Measurements from ENCODE around the gene PLD2.

Gene PLD2

GRCh38 chr17:4772235-4772613, 34.7 kb upstream of the PLD2 start:
- no peak overlapping the region for H3K4me3 ChIP-seq (ENCODE audit: insufficient read depth in 1 of 2, low read depth in 1 of 2, low read length in 2 of 2)
- no peak overlapping the region for H4K8ac ChIP-seq (ENCODE audit: low read length)
- no peak overlapping the region for H3K4ac ChIP-seq (ENCODE audit: low read depth in 1 of 2, low read length in 2 of 2)
- no peak overlapping the region for H3K27ac ChIP-seq (ENCODE audit: low read length, poor library complexity, severe bottlenecking)
- no peak overlapping the region for H3K23ac ChIP-seq (ENCODE audit: low read length in 2 of 2)
- WGBS, result 82% methylated on average over 10 of the region's 10 CpGs
- H2AFZ ChIP-seq (ENCODE audit: low read depth, low read length), result no peak overlapping the region
- no peak for DNase-seq
- H3K4me1 ChIP-seq (ENCODE audit: control insufficient read depth, insufficient read depth, low read depth, low read length), result no peaks in the 10 kb centered on the region
- no peak overlapping the region for H2BK5ac ChIP-seq (ENCODE audit: low read depth, low read length, poor library complexity, severe bottlenecking)
- H2BK15ac ChIP-seq (ENCODE audit: low read depth, poor library complexity, severe bottlenecking), result no peak overlapping the region
- no peak overlapping the region for H3K4me2 ChIP-seq (ENCODE audit: low read length, poor library complexity, severe bottlenecking)
- no peak overlapping the region for H4K91ac ChIP-seq (ENCODE audit: low read length)
- no peaks in the 10 kb centered on the region for H3K9me3 ChIP-seq (ENCODE audit: control insufficient read depth, low read length)
- H3K9ac ChIP-seq (ENCODE audit: low read length), result no peak overlapping the region
- peaks cover 29 to 51% of the 10 kb centered on the region in 2 experiments for H3K27me3 ChIP-seq (ENCODE audit: control insufficient read depth in 1 of 2, insufficient read depth in 1 of 2, low read length in 2 of 2)
- no peak overlapping the region for H2BK12ac ChIP-seq (ENCODE audit: low read length in 2 of 2)
- H3K36me3 ChIP-seq (ENCODE audit: control insufficient read depth in 1 of 2, insufficient read depth in 2 of 2, low read depth in 1 of 2, low read length in 2 of 2), result no peaks in the 10 kb centered on the region
- H3K14ac ChIP-seq (ENCODE audit: low read length in 2 of 2), result no peak overlapping the region
- no peaks in the 10 kb centered on the region for H3K79me1 ChIP-seq (replicated peaks; ENCODE audit: low read length, poor library complexity, severe bottlenecking)
- no peak overlapping the region for H2AK5ac ChIP-seq (ENCODE audit: low read length, severe bottlenecking)
- no peak overlapping the region for H3K18ac ChIP-seq (ENCODE audit: low read depth in 1 of 2, low read length in 2 of 2)
- no peak overlapping the region for H2BK120ac ChIP-seq (ENCODE audit: low read depth, low read length)

- H2BK12ac ChIP-seq (ENCODE audit: low read length in 2 of 2), result no peak overlapping the region
- H2AK5ac ChIP-seq (ENCODE audit: low read length, severe bottlenecking), result no peak overlapping the region
- no peak overlapping the region for H4K8ac ChIP-seq (ENCODE audit: low read length)
- no peaks in the 10 kb centered on the region for H3K36me3 ChIP-seq (ENCODE audit: control insufficient read depth in 1 of 2, insufficient read depth in 2 of 2, low read depth in 1 of 2, low read length in 2 of 2)
- no peaks in the 10 kb centered on the region for H3K79me1 ChIP-seq (replicated peaks; ENCODE audit: low read length, poor library complexity, severe bottlenecking)
- no peak overlapping the region for H3K9ac ChIP-seq (ENCODE audit: low read length)
- no peak for DNase-seq
- no peak overlapping the region for H3K4me2 ChIP-seq (ENCODE audit: low read length, poor library complexity, severe bottlenecking)
- H3K27ac ChIP-seq (ENCODE audit: low read length, poor library complexity, severe bottlenecking), result no peak overlapping the region
- H2BK120ac ChIP-seq (ENCODE audit: low read depth, low read length), result no peak overlapping the region
- no peak overlapping the region for H2BK15ac ChIP-seq (ENCODE audit: low read depth, poor library complexity, severe bottlenecking)
- H3K14ac ChIP-seq (ENCODE audit: low read length in 2 of 2), result no peak overlapping the region
- H3K23ac ChIP-seq (ENCODE audit: low read length in 2 of 2), result no peak overlapping the region
- H3K4me3 ChIP-seq (ENCODE audit: insufficient read depth in 1 of 2, low read depth in 1 of 2, low read length in 2 of 2), result no peak overlapping the region
- peaks cover 29 to 69% of the 10 kb centered on the region in 2 experiments for H3K27me3 ChIP-seq (ENCODE audit: control insufficient read depth in 1 of 2, insufficient read depth in 1 of 2, low read length in 2 of 2)
- no peak overlapping the region for H2BK5ac ChIP-seq (ENCODE audit: low read depth, low read length, poor library complexity, severe bottlenecking)
- no peaks in the 10 kb centered on the region for H3K4me1 ChIP-seq (ENCODE audit: control insufficient read depth, insufficient read depth, low read depth, low read length)
- H3K18ac ChIP-seq (ENCODE audit: low read depth in 1 of 2, low read length in 2 of 2), result no peak overlapping the region
- H3K4ac ChIP-seq (ENCODE audit: low read depth in 1 of 2, low read length in 2 of 2), result no peak overlapping the region
- H4K91ac ChIP-seq (ENCODE audit: low read length), result no peak overlapping the region
- no peaks in the 10 kb centered on the region for H3K9me3 ChIP-seq (ENCODE audit: control insufficient read depth, low read length)
- H2AFZ ChIP-seq (ENCODE audit: low read depth, low read length), result no peak overlapping the region
- WGBS, result 80% methylated on average over 9 of the region's 9 CpGs
Observed at GRCh38 chr17:4777969-4778760, 28.8 kb upstream of the PLD2 start.

- Histone ChIP-seq H3K79me1 (replicated peaks; ENCODE audit: low read length, poor library complexity, severe bottlenecking) (no peaks in the 10 kb centered on the region), H3K9ac (ENCODE audit: low read length) (no peak overlapping the region), H3K4me3 (ENCODE audit: insufficient read depth in 1 of 2, low read depth in 1 of 2, low read length in 2 of 2) (no peak overlapping the region), H2BK5ac (ENCODE audit: low read depth, low read length, poor library complexity, severe bottlenecking) (no peak overlapping the region), H3K23ac (ENCODE audit: low read length in 2 of 2) (no peak overlapping the region), H2AFZ (ENCODE audit: low read depth, low read length) (no peak overlapping the region), H3K4me1 (ENCODE audit: control insufficient read depth, insufficient read depth, low read depth, low read length) (no peaks in the 10 kb centered on the region), H2AK5ac (ENCODE audit: low read length, severe bottlenecking) (no peak overlapping the region), H3K27ac (ENCODE audit: low read length, poor library complexity, severe bottlenecking) (no peak overlapping the region), H2BK120ac (ENCODE audit: low read depth, low read length) (no peak overlapping the region), H3K9me3 (ENCODE audit: control insufficient read depth, low read length) (no peaks in the 10 kb centered on the region), H2BK12ac (ENCODE audit: low read length in 2 of 2) (no peak overlapping the region), H3K14ac (ENCODE audit: low read length in 2 of 2) (no peak overlapping the region), H3K36me3 (ENCODE audit: control insufficient read depth in 1 of 2, insufficient read depth in 2 of 2, low read depth in 1 of 2, low read length in 2 of 2) (no peaks in the 10 kb centered on the region), H2BK15ac (ENCODE audit: low read depth, poor library complexity, severe bottlenecking) (no peak overlapping the region), H3K18ac (ENCODE audit: low read depth in 1 of 2, low read length in 2 of 2) (no peak overlapping the region), H3K4me2 (ENCODE audit: low read length, poor library complexity, severe bottlenecking) (no peak overlapping the region), H3K27me3 (ENCODE audit: control insufficient read depth in 1 of 2, insufficient read depth in 1 of 2, low read length in 2 of 2) (peaks cover 20 to 72% of the 10 kb centered on the region in 2 experiments), H4K8ac (ENCODE audit: low read length) (no peak overlapping the region), H4K91ac (ENCODE audit: low read length) (no peak overlapping the region), H3K4ac (ENCODE audit: low read depth in 1 of 2, low read length in 2 of 2) (no peak overlapping the region)
- DNase-seq, result no peak
- 81% methylated on average over 10 of the region's 11 CpGs for WGBS
Observed at GRCh38 chr17:4780325-4780955, 26.5 kb upstream of the PLD2 start.

DNA sequence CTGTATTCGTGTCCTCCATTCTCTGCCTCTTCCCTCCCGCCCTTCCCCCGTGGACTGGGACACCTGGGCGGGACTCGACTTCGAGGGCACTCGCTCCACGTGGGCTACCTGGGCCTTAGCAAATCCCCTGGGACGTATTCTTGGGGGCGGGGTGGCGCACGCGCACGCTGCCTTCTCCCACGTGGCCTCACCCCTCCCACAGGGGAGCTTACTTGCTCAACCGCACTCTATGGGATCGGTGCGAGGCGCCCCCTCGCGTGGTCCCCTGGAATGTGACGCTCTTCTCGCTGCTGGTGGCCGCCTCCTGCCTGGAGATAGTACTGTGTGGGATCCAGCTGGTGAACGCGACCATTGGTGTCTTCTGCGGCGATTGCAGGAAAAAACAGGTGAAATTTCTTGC, 24.3 kb upstream of the PLD2 start:
- H3K4me3 ChIP-seq (ENCODE audit: insufficient read depth in 1 of 2, low read depth in 1 of 2, low read length in 2 of 2), result no peak overlapping the region
- no peak overlapping the region for H2BK12ac ChIP-seq (ENCODE audit: low read length in 2 of 2)
- H3K36me3 ChIP-seq (ENCODE audit: control insufficient read depth in 1 of 2, insufficient read depth in 2 of 2, low read depth in 1 of 2, low read length in 2 of 2), result no peaks in the 10 kb centered on the region
- H4K91ac ChIP-seq (ENCODE audit: low read length), result no peak overlapping the region
- H3K9ac ChIP-seq (ENCODE audit: low read length), result no peak overlapping the region
- no peak overlapping the region for H3K23ac ChIP-seq (ENCODE audit: low read length in 2 of 2)
- H3K4me2 ChIP-seq (ENCODE audit: low read length, poor library complexity, severe bottlenecking), result no peak overlapping the region
- H2AK5ac ChIP-seq (ENCODE audit: low read length, severe bottlenecking), result no peak overlapping the region
- H3K4me1 ChIP-seq (ENCODE audit: control insufficient read depth, insufficient read depth, low read depth, low read length), result peaks cover 2% of the 10 kb centered on the region
- no peak overlapping the region for H3K14ac ChIP-seq (ENCODE audit: low read length in 2 of 2)
- no peaks in the 10 kb centered on the region for H3K79me1 ChIP-seq (replicated peaks; ENCODE audit: low read length, poor library complexity, severe bottlenecking)
- peaks cover 19 to 60% of the 10 kb centered on the region in 2 experiments for H3K27me3 ChIP-seq (ENCODE audit: control insufficient read depth in 1 of 2, insufficient read depth in 1 of 2, low read length in 2 of 2)
- no peak overlapping the region for H3K18ac ChIP-seq (ENCODE audit: low read depth in 1 of 2, low read length in 2 of 2)
- no peak overlapping the region for H2AFZ ChIP-seq (ENCODE audit: low read depth, low read length)
- WGBS, result 73% methylated on average over 28 of the region's 28 CpGs
- H2BK120ac ChIP-seq (ENCODE audit: low read depth, low read length), result no peak overlapping the region
- no peak for DNase-seq
- no peak overlapping the region for H4K8ac ChIP-seq (ENCODE audit: low read length)
- H3K9me3 ChIP-seq (ENCODE audit: control insufficient read depth, low read length), result no peaks in the 10 kb centered on the region
- H2BK15ac ChIP-seq (ENCODE audit: low read depth, poor library complexity, severe bottlenecking), result no peak overlapping the region
- no peak overlapping the region for H3K27ac ChIP-seq (ENCODE audit: low read length, poor library complexity, severe bottlenecking)
- H2BK5ac ChIP-seq (ENCODE audit: low read depth, low read length, poor library complexity, severe bottlenecking), result no peak overlapping the region
- H3K4ac ChIP-seq (ENCODE audit: low read depth in 1 of 2, low read length in 2 of 2), result no peak overlapping the region

Measured in mesenchymal stem cell (in vitro differentiated cells and primary cell).